ENCODE measurements around the gene CARMIL1. TPM values are rescaled to one million over a fixed set of nuclear protein-coding genes. Genes with fewer than 3 reads are reported as not detected.

The CARMIL1 gene
- total RNA-seq, 4 donors from 2014 or later, result 6.2 to 17.2 (median 11.5) TPM

- WGBS, 2 donors (ENCODE audit: low coverage in 1 of 2), result 90% methylated on average over 4 of the region's 4 CpGs; no CpG with 5 or more reads in 1 of the 2 donors
- ATAC-seq, result no peak
- peaks cover 0 to 19% (median 0%) of the 10 kb centered on the region in 3 donors for H3K4me1 ChIP-seq
- H3K27me3 ChIP-seq, result no peaks in the 10 kb centered on the region
- no peaks in the 10 kb centered on the region for H3K36me3 ChIP-seq
- TF ChIP-seq POLR2AphosphoS5 (IDR thresholded peaks at IDR 0.05), result no peak
- TF ChIP-seq POLR2A (IDR thresholded peaks at IDR 0.05), result no peak
- no peak for TF ChIP-seq CTCF (IDR thresholded peaks at IDR 0.05)
- TF ChIP-seq EP300 (IDR thresholded peaks at IDR 0.05), result no peak
- no peak overlapping the region for H3K27ac ChIP-seq
- no peak overlapping the region for H3K4me3 ChIP-seq
- H3K9me3 ChIP-seq, result no peaks in the 10 kb centered on the region
Observed at GRCh38 chr6:25316626-25317025, 37.5 kb downstream of the CARMIL1 start.

- H3K27me3 ChIP-seq, result no peaks in the 10 kb centered on the region
- 85% methylated on average over 5 of the region's 6 CpGs; no CpG with 5 or more reads in 1 of the 2 donors for WGBS, 2 donors (ENCODE audit: low coverage in 1 of 2)
- TF ChIP-seq POLR2A (IDR thresholded peaks at IDR 0.05), result no peak
- TF ChIP-seq POLR2AphosphoS5 (IDR thresholded peaks at IDR 0.05), result no peak
- TF ChIP-seq EP300 (IDR thresholded peaks at IDR 0.05), result no peak
- TF ChIP-seq CTCF (IDR thresholded peaks at IDR 0.05), result no peak
- ATAC-seq, result no peak
- H3K9me3 ChIP-seq, result no peaks in the 10 kb centered on the region
- H3K27ac ChIP-seq, result no peak overlapping the region
- no peaks in the 10 kb centered on the region for H3K4me1 ChIP-seq
- H3K4me3 ChIP-seq, result no peak overlapping the region
- no peaks in the 10 kb centered on the region for H3K36me3 ChIP-seq
Observed at GRCh38 chr6:25318589-25318988, 39.4 kb downstream of the CARMIL1 start.

GRCh38 chr6:25320459-25320858, 41.3 kb downstream of the CARMIL1 start:
- TF ChIP-seq POLR2A (IDR thresholded peaks at IDR 0.05) (no peak), CTCF (IDR thresholded peaks at IDR 0.05) (no peak), EP300 (IDR thresholded peaks at IDR 0.05) (no peak), POLR2AphosphoS5 (IDR thresholded peaks at IDR 0.05) (no peak)
- ATAC-seq, result no peak
- H3K36me3 ChIP-seq, result no peaks in the 10 kb centered on the region
- H3K4me1 ChIP-seq, result no peaks in the 10 kb centered on the region
- H3K27ac ChIP-seq, result no peak overlapping the region
- no peaks in the 10 kb centered on the region for H3K9me3 ChIP-seq
- WGBS, 2 donors (ENCODE audit: low coverage in 1 of 2), result 50% methylated on average over 1 of the region's 1 CpG; no CpG with 5 or more reads in 1 of the 2 donors
- no peaks in the 10 kb centered on the region for H3K27me3 ChIP-seq
- no peak overlapping the region for H3K4me3 ChIP-seq

GRCh38 chr6:25322692-25323091, 43.5 kb downstream of the CARMIL1 start:
- Histone ChIP-seq H3K9me3 (no peaks in the 10 kb centered on the region), H3K4me1 (no peaks in the 10 kb centered on the region), H3K27me3 (no peaks in the 10 kb centered on the region), H3K36me3 (no peaks in the 10 kb centered on the region), H3K27ac (no peak overlapping the region), H3K4me3 (no peak overlapping the region)
- no peak for TF ChIP-seq POLR2AphosphoS5 (IDR thresholded peaks at IDR 0.05)
- no peak for TF ChIP-seq EP300 (IDR thresholded peaks at IDR 0.05)
- no peak for TF ChIP-seq POLR2A (IDR thresholded peaks at IDR 0.05)
- no peak for TF ChIP-seq CTCF (IDR thresholded peaks at IDR 0.05)
- no peak for ATAC-seq
- 100% methylated on average over 2 of the region's 2 CpGs for WGBS, 2 donors (ENCODE audit: low coverage in 1 of 2)

- Histone ChIP-seq H3K4me3 (no peak overlapping the region), H3K36me3 (no peaks in the 10 kb centered on the region), H3K4me1 (no peaks in the 10 kb centered on the region), H3K27ac (no peak overlapping the region), H3K9me3 (no peaks in the 10 kb centered on the region), H3K27me3 (no peaks in the 10 kb centered on the region)
- WGBS, 2 donors (ENCODE audit: low coverage in 1 of 2), result 100% methylated on average over 1 of the region's 1 CpG
- ATAC-seq, result no peak
- TF ChIP-seq POLR2AphosphoS5 (IDR thresholded peaks at IDR 0.05), result no peak
- no peak for TF ChIP-seq POLR2A (IDR thresholded peaks at IDR 0.05)
- no peak for TF ChIP-seq CTCF (IDR thresholded peaks at IDR 0.05)
- no peak for TF ChIP-seq EP300 (IDR thresholded peaks at IDR 0.05)
Observed at GRCh38 chr6:25324066-25324762, 45.0 kb downstream of the CARMIL1 start.
